ENCODE data around the gene RIMS3.
"Not testable (repeated sequence)": the region's sequence is repeated elsewhere in the genome, so short reads cannot be mapped to it uniquely, and the experiment has no call there.

Gene RIMS3

GRCh38 chr1:40583980-40584379 is 81.5 kb downstream of the RIMS3 start:
- DNase-seq: no peak

- no peak for DNase-seq
These were observed 83.4 kb downstream of the RIMS3 start for GRCh38 chr1:40582116-40582515.

- DNase-seq: no peak
These were observed 90.1 kb downstream of the RIMS3 start for GRCh38 chr1:40575336-40575735.

GRCh38 chr1:40574805-40575204 is 90.7 kb downstream of the RIMS3 start:
- not testable (repeated sequence) for DNase-seq
